ENCODE results near the gene CACUL1. TPM values are rescaled to one million over a fixed set of nuclear protein-coding genes. Genes with fewer than 3 reads are reported as not detected.

The CACUL1 gene
- total and polyA plus RNA-seq, 2 of the 13 experiments (the other 11 are each of a cell fraction or from before 2014, with no cell fraction given), result 14.2 to 31.0 TPM

DNA sequence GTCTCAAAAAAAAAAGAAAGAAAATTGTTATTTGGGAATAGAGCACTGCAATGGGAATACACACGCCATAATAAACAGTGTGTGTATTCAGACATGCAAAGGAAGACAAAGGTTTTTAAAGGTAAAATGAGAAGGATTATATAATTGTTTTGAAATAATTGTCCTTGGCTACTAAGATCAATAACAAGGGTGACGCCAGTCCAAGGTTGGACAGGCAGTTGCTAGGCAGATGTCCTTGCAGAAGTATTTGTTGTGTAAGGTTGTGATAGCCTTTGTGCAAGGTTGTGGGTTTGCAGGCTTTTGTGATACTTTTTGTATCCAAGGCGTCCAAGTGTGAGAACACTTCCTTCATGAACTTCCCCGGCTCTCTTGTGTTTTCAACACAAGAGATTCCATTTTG is 87.0 kb downstream of the CACUL1 start:
- Histone ChIP-seq H3K36me3 (replicated peaks in 1 of 2; ENCODE audit: control insufficient read depth in 1 of 2, insufficient read depth in 2 of 2, low read length in 2 of 2) (no peaks in the 10 kb centered on the region), H3K4me2 (ENCODE audit: low read depth, low read length) (peak overlapping the region; percentile 28), H4K20me1 (ENCODE audit: insufficient read depth, low read length) (no peaks in the 10 kb centered on the region), H3K27me3 (ENCODE audit: control insufficient read depth in 1 of 2, insufficient read depth in 2 of 2, low read length in 2 of 2) (no peaks in the 10 kb centered on the region; a peak in 1 of 5 replicates), H3K4me3 (replicated peaks in 1 of 3; ENCODE audit: insufficient read depth in 1 of 3, low read depth in 2 of 3, low read length in 3 of 3) (no peak overlapping the region), H3K9me3 (ENCODE audit: low read length) (no peaks in the 10 kb centered on the region), H2AFZ (ENCODE audit: low read length) (no peak overlapping the region), H3K9ac (ENCODE audit: insufficient read depth, low read depth, low read length) (no peak overlapping the region), H3K27ac (ENCODE audit: extremely low read length, insufficient read depth, low read length) (peak overlapping the region; percentile 26), H3K79me2 (ENCODE audit: insufficient read depth, low read length) (no peaks in the 10 kb centered on the region), H3K4me1 (ENCODE audit: insufficient read depth, low read length) (peaks cover 23% of the 10 kb centered on the region)
- 29% methylated on average over 4 of the region's 4 CpGs for WGBS (ENCODE audit: low lambda C conversion rate)
- FAIRE-seq, result no peak
- peak; percentile 44 for DNase-seq (ENCODE audit: low spot score)
- in situ Hi-C loops (cut with HindIII; ENCODE audit: extremely low pct_ligation_motif_present, low pct_unique_long_range_greater_than_20kb) (no loop called here), intact Hi-C loops (cut with micrococcal nuclease; ENCODE audit: unreplicated experiment) (loop anchor here (2.0 kb wide), 1 partner anchor 53 kb away; no protein-coding TSS in a partner anchor)
- peak; percentile 21 for ATAC-seq
- BruUV-seq (replicated peaks), result no TSS peak
- POLR2A ChIA-PET, result no interaction called here
- CTCF ChIA-PET (ENCODE audit: low intra/inter-chr PET ratio, low total read pairs), result no interaction called here
- TF ChIP-seq ZMYM3 (CRISPR knock-in tag; IDR thresholded peaks at IDR 0.05) (no peak), MAZ (IDR thresholded peaks at IDR 0.05; ENCODE audit: borderline replicate concordance, low read depth, low read length) (no peak), MAZ (CRISPR knock-in tag; IDR thresholded peaks at IDR 0.05; ENCODE audit: low read depth) (no peak), SALL1 (CRISPR knock-in tag; IDR thresholded peaks at IDR 0.05) (peak; percentile 20; the same call in 1 of the 2 replicates), RXRB (CRISPR knock-in tag; IDR thresholded peaks at IDR 0.05; ENCODE audit: borderline replicate concordance) (peak; percentile 79), IKZF4 (CRISPR knock-in tag; IDR thresholded peaks at IDR 0.05; ENCODE audit: borderline replicate concordance, low read depth, not compliant biosample characterization) (no peak), CHD4 (IDR thresholded peaks at IDR 0.05; ENCODE audit: borderline replicate concordance, low read length) (peak; percentile 45; the same call in 1 of the 2 replicates), PPARG (CRISPR knock-in tag; conservative IDR thresholded peaks at IDR 0.05) (no peak), CREM (IDR thresholded peaks at IDR 0.05) (no peak), CREM (CRISPR knock-in tag; IDR thresholded peaks at IDR 0.05) (no peak), ZNF550 (CRISPR knock-in tag; IDR thresholded peaks at IDR 0.05; ENCODE audit: borderline replicate concordance) (no peak), ZFP41 (CRISPR knock-in tag; IDR thresholded peaks at IDR 0.05; ENCODE audit: borderline replicate concordance) (no peak), HOXA5 (CRISPR knock-in tag; IDR thresholded peaks at IDR 0.05) (no peak), REPIN1 (CRISPR knock-in tag; IDR thresholded peaks at IDR 0.05; ENCODE audit: borderline replicate concordance, low read depth) (no peak), TRIM24 (CRISPR knock-in tag; IDR thresholded peaks at IDR 0.05) (no peak), KAT7 (CRISPR knock-in tag; IDR thresholded peaks at IDR 0.05; ENCODE audit: borderline replicate concordance) (no peak)
- TF ChIP-seq, protein P1, sequence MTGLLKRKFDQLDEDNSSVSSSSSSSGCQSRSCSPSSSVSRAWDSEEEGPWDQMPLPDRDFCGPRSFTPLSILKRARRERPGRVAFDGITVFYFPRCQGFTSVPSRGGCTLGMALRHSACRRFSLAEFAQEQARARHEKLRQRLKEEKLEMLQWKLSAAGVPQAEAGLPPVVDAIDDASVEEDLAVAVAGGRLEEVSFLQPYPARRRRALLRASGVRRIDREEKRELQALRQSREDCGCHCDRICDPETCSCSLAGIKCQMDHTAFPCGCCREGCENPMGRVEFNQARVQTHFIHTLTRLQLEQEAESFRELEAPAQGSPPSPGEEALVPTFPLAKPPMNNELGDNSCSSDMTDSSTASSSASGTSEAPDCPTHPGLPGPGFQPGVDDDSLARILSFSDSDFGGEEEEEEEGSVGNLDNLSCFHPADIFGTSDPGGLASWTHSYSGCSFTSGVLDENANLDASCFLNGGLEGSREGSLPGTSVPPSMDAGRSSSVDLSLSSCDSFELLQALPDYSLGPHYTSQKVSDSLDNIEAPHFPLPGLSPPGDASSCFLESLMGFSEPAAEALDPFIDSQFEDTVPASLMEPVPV (CRISPR knock-in tag; IDR thresholded peaks at IDR 0.05), result no peak
- TF ChIP-seq, protein P2, sequence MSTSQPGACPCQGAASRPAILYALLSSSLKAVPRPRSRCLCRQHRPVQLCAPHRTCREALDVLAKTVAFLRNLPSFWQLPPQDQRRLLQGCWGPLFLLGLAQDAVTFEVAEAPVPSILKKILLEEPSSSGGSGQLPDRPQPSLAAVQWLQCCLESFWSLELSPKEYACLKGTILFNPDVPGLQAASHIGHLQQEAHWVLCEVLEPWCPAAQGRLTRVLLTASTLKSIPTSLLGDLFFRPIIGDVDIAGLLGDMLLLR (CRISPR knock-in tag; IDR thresholded peaks at IDR 0.05), result no peak
- TF ChIP-seq, protein P3, sequence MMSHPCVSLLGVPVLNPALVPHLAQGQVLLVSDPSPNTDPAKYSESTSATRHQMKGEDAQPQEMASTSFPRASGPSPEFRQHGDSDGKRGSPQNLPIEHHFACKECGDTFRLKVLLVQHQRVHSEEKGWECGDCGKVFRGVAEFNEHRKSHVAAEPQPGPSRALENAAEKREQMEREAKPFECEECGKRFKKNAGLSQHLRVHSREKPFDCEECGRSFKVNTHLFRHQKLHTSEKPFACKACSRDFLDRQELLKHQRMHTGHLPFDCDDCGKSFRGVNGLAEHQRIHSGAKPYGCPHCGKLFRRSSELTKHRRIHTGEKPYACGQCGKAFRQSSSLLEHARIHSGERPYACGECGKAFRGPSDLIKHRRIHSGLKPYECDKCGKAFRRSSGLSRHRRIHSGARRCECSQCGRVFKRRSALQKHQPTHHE (CRISPR knock-in tag; IDR thresholded peaks at IDR 0.05; ENCODE audit: borderline replicate concordance), result no peak

Measured in HepG2 (cell line).